Measurements from ENCODE around the gene MAIP1.

The MAIP1 gene
- long read RNA-seq, transcript MAIP1-202 (5 exons, 1,386 nt): major isoform, 85 of 118 reads
- long read RNA-seq, partial matches to known transcripts: 13 of 118 reads
- long read RNA-seq, other reads (novel, unspliced or antisense): 16 of 118 reads

- TF ChIP-seq SPI1 (IDR thresholded peaks at IDR 0.05; ENCODE audit: borderline replicate concordance, low read depth) (no peak), CTCF (IDR thresholded peaks at IDR 0.05; ENCODE audit: insufficient read depth, low read length) (no peak), GABPA (IDR thresholded peaks at IDR 0.05; ENCODE audit: low read depth) (peak; percentile 92), REST (IDR thresholded peaks at IDR 0.05; ENCODE audit: insufficient replicate concordance, low read depth) (peak; percentile 64), POLR2AphosphoS5 (IDR thresholded peaks at IDR 0.05; ENCODE audit: low read depth) (peak; percentile 72)
- DNase-seq (ENCODE audit: low read depth in 1 of 2, low spot score in 1 of 2): peak; percentile 61 to 86
These were observed at the start of gene MAIP1, which contains the start of gene TYW5 for GRCh38 chr2:199955339-199956061. MAIP1 (plus strand) TSS chr2:199955582; CDS start chr2:199955799, 217 bp downstream. TYW5 (minus strand) TSS chr2:199955491; CDS start chr2:199955470, 21 bp downstream.

GRCh38 chr2:199907008-199907714 is 48.2 kb upstream of the MAIP1 start:
- Histone ChIP-seq H3K27me3 (ENCODE audit: insufficient read depth, poor library complexity, severe bottlenecking) (no peaks in the 10 kb centered on the region), H3K4me3 (replicated peaks; ENCODE audit: insufficient read depth, low read length) (no peak overlapping the region), H3K27ac (replicated peaks) (no peak overlapping the region)
- DNase-seq (ENCODE audit: low read depth in 1 of 2, low spot score in 1 of 2): no peak
- TF ChIP-seq POLR2AphosphoS5 (IDR thresholded peaks at IDR 0.05; ENCODE audit: low read depth): no peak
- TF ChIP-seq SPI1 (IDR thresholded peaks at IDR 0.05; ENCODE audit: borderline replicate concordance, low read depth): no peak
- TF ChIP-seq REST (IDR thresholded peaks at IDR 0.05; ENCODE audit: insufficient replicate concordance, low read depth): no peak
- no peak for TF ChIP-seq GABPA (IDR thresholded peaks at IDR 0.05; ENCODE audit: low read depth)
- no peak for TF ChIP-seq CTCF (IDR thresholded peaks at IDR 0.05; ENCODE audit: insufficient read depth, low read length)

More at GRCh38 chr2:199955339-199956061, at the start of gene MAIP1, which contains the start of gene TYW5:
- Histone ChIP-seq H3K4me3 (replicated peaks; ENCODE audit: insufficient read depth, low read length) (peak within 1 kb of the TSS; percentile 88), H3K27me3 (ENCODE audit: insufficient read depth, poor library complexity, severe bottlenecking) (no peaks in the 10 kb centered on the region), H3K27ac (replicated peaks) (peak within 1 kb of the TSS; percentile 96)

- TF ChIP-seq CTCF (IDR thresholded peaks at IDR 0.05; ENCODE audit: insufficient read depth, low read length) (no peak), REST (IDR thresholded peaks at IDR 0.05; ENCODE audit: insufficient replicate concordance, low read depth) (no peak), POLR2AphosphoS5 (IDR thresholded peaks at IDR 0.05; ENCODE audit: low read depth) (no peak), SPI1 (IDR thresholded peaks at IDR 0.05; ENCODE audit: borderline replicate concordance, low read depth) (no peak), GABPA (IDR thresholded peaks at IDR 0.05; ENCODE audit: low read depth) (no peak)
- peak overlapping the region; percentile 29 for H3K4me3 ChIP-seq (replicated peaks; ENCODE audit: insufficient read depth, low read length)
- peak in 1 of 2 experiments; percentile 2 for DNase-seq (ENCODE audit: low read depth in 1 of 2, low spot score in 1 of 2)
- peak overlapping the region; percentile 86 for H3K27ac ChIP-seq (replicated peaks)
- no peaks in the 10 kb centered on the region for H3K27me3 ChIP-seq (ENCODE audit: insufficient read depth, poor library complexity, severe bottlenecking)
These were observed 44.9 kb upstream of the MAIP1 start for GRCh38 chr2:199910338-199911051.
